NCI-H748 treated with DMSO at 0.1 percent for 48 hours (cell line): ENCODE measurements around the gene PRDM10.
"Not testable (repeated sequence)": the region's sequence is repeated elsewhere in the genome, so short reads cannot be mapped to it uniquely, and the experiment has no call there.

Experiments
- DNase-seq: peaks from one replicate; lab custom pipeline; 2025; lab: John Stamatoyannopoulos, UW

Gene PRDM10

DNA sequence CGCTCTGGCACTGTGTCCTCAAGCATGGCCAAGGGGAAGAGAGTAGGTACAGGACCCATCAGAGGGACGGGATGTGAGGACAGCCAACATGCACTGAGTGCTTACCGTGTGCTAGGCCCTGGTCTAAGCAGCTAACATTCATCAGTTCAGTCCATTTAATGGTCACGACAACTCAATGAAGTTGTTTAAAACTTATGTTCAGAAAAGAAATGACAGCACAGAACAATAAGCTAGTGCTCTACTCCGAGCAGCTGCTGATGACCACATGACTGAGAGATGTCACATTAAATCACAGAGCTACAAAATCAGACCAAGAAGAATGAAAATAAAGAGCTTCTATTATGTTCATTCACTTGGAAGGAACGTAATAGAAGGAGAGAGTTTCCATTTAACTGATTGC is 26.3 kb downstream of the PRDM10 start:
- DNase-seq, result no peak

DNA sequence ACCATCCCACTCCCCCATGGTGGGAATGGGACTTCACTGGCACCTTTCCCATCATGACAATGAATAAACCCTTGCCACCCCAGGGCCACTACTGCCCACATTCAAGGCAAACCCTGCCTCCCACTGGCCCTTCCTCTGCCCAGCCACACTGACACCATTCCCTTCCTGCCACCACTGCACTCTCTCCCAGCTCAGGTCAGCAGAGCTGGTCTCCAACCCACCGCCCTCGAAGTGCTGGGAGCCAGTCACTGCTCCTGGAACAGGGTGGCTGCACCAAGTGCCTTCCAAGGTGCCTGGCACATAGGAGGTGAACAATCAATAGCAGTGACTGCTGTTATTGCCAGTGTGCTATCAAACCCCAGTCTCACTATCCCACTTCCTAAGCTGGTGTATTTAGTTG is 27.1 kb downstream of the PRDM10 start:
- DNase-seq, result no peak

DNA sequence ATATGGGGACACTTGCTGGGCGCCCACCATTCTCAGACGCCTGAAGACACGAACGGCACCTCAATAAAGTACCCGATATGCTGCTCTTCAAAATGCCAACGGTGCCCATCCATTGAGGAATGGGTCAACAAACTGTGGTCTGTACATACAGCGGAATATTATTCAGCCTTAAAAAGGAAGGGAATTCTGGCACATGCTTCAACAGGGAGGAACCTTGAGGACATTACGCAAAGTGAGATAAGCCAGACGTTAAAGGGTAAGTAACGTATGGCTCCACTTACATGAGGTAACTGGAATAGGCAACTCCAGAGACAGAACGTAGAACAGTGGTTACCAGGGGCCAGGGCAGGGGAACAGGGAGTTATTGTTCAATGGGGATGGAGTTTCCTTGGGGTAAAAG is 28.0 kb downstream of the PRDM10 start:
- no peak for DNase-seq

DNA sequence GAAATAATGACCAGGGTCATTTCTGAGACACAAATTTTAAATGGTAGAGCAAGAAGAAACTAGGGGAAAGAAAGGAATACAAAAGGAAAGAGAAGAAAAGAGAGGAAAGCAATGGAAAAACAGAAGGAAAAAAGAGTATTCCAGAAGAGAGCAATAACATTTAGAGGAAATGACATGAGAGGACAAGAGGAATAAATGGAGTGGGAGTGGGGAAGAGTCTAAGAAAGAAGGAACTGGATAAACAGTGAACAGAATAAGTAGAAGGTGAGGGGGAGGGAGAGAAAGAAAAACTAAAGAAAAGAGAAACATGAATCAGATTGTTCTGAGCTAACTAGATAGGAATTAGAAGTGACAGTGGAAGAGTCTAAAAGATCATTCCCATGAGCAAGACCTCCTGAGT is 28.4 kb downstream of the PRDM10 start:
- no peak for DNase-seq

DNA sequence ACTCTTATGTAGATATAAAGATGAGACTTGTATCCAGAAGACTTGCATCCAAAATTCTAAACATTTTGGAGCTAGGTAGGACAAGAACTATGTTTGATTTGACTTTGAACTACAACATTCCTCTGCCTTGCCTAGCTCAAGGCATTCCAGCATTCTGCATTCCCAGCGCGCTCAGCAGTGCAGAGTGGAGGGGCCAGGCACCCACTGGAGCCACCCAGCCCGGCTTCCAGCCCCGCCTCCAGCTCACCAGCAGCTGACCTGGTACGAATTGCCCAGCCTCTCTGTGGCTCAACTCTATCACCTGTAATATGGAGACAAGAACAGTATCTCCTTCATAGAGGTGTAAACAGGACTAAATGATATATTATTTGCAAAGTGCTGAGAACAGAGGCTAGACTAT is 28.8 kb downstream of the PRDM10 start:
- no peak for DNase-seq

DNA sequence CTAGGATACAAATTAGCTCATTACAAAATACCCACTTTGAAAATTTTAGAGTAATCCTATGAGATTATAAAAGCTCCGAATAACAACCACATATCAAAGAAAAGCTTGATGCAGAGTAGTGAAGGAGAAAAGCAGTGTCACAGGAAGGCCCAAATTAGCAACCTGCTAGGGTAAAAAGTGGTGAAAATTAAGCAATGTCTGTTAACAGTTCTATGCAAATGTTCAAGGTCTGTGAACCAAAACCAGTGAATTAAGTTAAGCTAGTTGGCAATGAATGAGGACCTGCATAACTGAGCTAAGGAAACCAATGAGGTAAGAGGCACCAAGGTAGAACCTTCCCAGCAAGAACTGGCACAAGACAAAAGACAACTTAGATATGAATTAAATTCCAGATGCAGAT is 29.6 kb downstream of the PRDM10 start:
- DNase-seq, result no peak

DNA sequence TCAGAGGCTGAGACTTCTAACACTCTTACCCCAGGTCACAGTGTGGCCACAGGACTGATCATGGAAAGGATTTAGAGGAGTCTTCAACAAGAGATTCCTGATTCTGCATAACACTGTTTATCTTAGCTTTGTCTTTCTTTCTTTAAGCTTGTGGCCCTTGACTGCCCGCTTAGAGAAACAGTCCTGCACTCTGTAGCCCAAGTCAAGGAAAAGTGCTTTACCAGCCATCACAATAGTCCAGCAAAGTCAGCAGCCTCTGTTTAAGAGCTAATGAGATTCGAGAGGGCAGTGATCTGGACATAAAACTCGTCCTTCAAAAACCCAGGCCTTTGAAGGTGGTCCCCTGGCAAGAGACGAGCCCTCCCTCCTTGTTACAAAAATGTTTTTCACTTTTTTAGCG is 30.0 kb downstream of the PRDM10 start:
- no peak for DNase-seq

DNA sequence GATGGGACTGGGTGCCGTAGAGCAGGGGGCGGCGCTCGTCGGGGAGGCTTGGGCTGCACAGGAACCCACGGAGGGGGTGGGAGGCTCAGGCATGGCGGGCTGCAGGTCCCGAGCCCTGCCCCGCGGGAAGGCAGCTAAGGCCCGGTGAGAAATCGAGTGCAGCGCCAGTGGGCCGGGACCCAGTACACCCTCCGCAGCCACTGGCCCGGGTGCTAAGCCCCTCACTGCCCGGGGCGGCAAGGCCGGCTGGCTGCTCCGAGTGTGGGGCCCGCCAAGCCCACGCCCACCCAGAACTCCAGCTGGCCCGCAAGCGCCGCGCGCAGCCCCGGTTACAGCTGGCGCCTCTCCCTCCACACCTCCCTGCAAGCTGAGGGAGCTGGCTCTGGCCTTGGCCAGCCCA is 30.8 kb downstream of the PRDM10 start:
- DNase-seq, result not testable (repeated sequence)

DNA sequence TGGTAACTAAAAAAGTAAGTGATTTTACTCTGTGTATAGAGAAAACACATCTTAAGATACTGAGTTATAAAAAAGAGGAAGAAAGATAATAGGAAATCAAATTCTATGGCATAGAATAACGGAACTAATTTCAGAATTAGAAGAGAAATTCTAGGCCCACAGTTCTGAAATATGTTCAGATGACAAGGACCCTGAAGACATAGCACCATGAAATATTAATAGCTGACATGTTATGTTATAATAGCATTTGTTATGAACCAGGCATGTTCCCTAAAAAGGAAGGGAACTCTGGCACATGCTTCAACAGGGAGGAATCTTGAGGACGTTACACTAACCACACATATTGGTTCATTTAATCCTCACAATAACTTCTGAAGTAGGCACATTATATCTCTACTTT is 32.7 kb downstream of the PRDM10 start:
- DNase-seq, result no peak

DNA sequence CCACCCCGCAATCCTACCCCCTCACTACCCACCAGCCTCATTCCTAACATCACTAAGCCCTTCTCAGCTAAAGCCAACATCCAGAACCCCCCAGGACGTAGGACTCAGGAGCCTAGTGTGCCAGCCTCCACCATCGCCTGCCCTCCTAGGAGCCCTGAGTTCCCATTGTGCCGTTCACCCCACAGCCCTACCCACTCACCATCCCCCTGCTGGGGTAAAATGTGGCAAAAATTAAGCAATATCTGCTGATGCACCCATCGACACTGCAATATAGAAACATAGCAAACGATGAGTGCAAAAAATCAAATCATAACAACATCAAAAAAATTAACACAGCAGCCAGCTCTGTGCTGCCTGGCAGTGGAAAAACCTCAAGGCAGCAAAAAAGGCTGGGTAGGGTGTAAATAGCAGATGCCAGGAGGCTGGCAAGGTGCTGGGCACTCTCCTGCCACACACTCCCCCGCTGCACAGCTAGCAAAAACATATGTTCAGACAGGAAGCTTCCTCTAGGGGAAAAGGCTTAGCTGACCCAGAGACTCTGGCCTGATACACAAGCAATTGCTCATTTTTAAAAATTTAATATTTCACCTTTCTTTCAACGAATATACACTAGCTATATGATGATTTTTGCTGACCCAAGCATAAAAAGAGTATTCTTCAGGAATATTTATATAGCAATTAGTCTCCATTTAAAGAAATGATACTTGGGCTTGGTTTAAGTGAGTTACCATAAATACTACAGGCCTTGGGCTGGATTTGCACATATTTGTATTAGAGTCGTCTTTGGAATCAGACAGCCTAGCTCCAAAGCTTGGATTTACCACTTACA is 33.8 kb downstream of the PRDM10 start:
- DNase-seq, result no peak

DNA sequence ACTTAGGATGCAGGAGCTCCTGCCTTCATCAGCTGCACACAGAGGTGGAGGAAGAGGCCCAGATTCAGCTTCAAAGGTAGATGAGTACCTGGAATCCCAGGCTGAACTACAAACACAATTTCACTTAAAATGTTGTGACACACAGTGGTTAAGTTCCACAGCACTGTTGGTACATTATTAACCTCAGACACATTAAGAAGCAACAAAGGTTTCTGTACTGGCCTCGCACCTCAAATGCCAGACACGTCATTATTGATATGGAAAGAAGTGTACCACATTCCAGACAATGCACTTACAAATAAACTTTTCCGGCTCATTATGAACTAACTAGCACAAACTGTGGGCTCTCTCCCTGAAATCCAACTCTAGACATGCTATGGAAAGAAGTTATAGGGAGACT is 34.6 kb downstream of the PRDM10 start:
- no peak for DNase-seq

DNA sequence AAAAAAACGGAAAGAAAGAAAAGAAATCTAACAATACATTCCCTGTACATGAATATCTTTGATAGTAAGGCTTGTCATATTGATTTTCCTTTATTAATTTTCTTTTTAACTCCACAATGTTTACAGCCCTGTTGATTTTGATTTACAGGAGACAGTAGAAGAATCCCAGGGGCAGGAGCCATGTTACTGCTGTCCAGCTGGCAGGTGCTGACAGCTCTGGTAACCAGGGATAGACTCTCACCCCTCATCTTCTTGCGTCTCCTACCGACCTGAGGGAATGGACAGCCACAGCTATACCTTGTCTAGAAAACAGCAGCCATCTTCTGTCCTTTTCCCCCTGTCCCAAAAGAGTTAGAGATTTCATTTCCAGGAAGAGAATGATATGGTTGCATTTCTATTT is 37.4 kb downstream of the PRDM10 start:
- DNase-seq, result no peak

DNA sequence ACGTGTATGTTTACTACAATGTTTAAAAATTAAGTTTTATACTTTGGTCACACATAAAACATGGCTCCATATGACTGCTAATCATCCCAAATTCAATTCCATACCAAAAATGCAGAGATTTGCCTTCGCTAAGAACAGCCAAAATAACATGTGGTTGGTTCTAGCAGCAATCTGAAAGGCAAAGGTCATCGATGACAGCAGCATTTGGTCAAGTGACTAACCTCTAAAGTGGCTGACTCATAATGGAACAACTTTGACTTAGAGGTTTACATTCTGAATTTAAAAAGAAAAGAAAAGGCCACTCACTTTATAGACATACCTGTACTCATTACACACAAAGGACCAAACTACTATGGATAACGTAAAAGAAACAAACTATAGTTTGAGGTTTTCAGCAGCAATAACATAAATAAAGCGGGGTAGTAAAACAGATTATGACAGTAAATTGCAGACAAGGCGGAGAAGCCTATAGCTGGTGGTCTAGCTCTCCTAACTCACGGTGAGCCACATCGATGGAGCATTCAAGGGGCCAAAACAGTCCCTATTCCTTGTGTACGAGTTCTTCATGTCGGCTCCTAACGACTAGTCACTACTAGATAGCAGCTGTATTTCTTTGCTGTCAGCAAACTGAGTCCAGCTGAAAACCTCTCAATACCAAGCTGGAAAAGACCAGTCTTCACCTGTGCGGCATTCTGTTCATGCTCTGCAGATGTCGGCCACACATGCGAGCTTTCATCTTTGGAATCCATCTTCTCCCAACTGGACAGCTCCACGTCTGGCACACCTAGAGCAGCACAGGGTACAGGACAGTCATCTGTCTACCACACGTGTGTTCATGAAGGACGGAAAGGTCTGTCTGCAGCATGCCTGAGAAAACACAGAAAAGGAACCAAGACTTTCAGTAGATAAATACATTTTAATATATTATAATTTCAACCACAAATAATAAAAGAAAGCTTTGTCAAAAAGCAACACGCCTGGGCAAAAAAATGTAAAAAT is 42.1 kb downstream of the PRDM10 start:
- DNase-seq, result no peak

DNA sequence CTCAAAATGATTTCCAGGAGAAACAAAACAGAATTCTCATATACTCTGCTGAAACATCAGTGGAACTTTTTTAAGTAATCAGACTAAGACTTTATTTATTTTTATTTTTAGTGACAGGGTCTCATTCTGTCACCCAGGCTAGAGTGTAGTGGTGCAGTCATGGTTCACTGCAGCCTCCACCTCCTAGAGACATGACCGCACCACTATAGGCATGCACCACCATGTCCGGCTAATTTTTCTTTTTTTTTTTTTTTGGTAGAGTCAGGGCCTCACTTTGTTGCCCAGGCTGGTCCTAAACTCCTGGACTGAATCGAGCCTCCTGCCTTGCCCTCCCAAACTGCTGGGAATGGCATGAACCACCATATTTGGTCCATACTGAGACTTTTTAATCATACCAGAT is 42.9 kb downstream of the PRDM10 start:
- DNase-seq, result no peak

DNA sequence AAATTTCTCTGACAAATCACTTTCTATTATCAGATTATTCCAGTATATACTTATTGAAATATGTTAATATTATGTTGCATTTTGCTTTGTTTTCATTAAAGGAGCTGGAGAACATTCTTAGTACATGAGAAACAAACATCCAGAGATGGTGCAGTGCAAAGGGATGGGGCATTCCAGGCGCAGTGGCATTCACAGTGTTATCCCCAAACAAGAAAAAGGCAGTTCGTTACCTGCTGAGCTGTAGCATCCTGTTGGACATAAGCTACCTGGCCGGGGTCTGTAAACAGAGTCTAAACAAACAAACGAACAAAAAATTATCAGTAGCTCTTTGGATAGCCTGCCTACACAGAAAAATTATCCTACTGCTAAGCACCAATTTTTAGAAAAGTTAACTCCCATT is 47.4 kb downstream of the PRDM10 start:
- DNase-seq, result no peak

DNA sequence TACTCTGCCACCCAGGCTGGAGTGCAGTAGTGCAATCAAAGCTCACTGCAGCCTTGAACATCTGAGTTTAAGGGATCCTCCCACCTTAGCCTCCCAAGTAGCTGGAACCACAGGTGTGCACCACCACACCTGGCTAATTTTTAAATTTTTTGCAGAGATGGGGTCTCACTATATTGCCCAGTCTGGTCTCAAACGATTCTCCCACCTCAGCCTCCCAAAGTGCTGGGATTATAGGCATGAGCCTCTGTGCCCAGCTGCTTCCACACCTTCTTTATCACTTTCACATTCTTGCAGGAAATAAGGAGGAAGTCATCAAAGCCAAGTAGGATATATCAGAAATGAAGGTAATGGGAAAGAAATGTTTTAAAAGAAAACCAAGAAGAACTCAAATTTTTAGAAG is 47.9 kb downstream of the PRDM10 start:
- DNase-seq, result not testable (repeated sequence)

DNA sequence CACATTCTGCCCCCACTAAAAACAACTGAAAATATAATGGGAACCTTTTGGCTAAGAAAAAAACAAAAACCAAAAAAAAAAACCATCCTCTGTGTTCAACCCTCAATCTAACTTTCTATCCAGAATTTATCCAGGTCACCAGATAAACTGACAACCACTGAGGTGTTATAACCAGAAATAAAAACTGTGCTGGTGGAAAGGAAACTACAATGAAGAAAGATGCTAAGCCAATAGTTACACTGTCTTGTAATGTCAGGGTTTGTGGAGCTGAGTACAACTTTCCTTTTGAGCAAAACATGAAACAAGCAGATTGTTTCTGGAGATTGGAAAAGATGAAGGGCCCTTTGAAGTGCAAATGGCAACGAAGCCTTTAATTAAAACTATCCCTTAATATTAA is 50.8 kb downstream of the PRDM10 start:
- no peak for DNase-seq

DNA sequence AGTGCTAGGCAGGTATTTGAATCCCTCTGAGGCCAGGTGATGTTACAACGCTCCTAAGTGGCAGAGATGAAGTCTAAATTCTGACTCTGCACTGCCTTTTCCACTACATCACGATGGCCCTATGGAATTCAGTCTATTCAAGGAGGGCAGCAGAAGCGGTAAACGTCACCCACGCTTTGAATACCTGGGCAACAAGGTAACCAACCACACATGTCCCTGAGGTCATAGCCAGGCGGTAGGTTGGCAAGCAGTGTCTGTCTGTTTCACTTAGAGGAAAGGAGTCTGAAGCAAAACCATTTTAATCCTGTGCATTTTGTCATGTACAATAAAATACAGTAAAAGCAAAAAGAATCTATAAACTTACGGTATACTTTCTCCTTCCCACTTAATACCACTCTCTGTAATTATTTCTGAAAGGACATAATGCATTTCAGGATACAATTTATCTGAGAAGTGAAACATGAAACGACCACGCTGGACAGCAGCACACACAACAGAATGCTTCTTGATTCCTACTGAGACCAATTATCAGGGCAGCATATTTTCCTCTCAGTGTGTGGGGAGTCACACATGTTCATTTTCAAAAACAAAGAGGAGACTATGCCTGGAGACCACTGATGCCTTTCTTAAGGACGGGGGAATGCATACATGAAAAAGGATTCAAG is 51.3 kb downstream of the PRDM10 start:
- peak; percentile 21 for DNase-seq

DNA sequence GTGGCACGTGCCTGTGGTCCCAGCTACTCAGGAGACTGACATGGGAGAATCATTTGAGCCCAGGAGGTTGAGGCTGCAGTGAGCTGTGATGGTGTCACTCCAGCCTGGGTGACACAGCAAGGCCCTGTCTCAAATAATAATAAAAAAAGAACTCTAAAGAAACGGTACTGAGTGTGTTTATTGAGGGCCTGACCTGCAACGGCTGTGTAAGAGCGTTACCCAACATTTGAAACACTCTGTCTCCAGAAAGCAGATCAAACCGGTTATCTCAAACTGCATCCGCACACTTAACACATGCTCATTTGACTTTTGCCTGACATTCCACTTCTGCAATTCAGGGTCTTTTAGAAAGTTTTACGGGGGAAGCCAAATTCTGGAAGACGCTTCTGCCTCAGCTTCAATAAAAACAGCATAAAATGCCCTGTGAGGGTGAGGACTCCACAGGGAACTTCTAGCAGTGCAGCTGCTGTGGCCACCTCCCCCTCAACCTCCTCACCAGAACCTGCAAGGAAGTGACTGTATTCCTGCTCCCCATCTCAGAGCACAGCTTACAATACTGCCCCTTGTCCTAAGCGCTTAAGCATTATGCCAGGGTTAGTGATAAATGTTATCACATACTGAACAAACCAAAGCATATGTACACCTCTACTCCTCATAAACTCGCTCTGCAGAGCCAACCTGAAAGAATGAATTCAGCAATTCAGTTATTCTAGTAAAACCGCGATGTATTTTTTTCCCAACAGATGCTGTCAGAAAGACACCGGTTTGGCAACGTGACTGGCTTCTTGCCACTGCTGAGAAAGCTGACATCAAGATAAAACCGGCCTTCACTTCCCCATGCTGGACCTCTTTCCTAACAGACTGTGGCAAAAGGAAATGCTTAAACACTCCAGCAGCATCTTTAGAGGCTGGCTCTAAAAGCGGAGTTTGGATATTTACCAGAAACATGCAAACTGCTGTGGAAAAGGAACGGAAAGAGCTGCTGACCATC is 52.2 kb downstream of the PRDM10 start:
- DNase-seq, result no peak

DNA sequence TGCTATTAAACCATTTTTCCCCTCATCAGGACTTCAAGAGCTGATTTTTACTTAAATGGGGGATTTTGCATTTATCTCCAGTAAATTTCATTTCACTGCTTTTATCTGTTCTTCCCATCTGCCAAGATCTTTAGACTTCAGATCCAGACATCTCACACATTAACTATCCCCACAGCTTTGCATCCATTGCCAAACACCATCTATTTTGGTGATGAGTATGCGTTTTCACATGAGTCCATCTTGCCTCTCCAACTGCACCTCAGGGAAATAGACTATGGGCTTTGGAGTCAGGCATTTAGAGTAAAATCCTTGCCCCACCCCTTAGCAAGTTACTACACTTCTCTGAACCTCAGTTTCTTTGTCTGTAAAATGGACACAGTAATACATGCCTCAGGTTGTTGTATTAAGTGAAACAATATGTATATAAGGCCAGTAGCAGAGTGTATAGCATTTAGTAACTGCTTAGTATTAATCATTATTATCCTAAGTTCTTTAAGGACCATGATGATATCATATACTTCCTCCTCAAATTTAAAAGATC is 53.6 kb downstream of the PRDM10 start:
- DNase-seq, result no peak

DNA sequence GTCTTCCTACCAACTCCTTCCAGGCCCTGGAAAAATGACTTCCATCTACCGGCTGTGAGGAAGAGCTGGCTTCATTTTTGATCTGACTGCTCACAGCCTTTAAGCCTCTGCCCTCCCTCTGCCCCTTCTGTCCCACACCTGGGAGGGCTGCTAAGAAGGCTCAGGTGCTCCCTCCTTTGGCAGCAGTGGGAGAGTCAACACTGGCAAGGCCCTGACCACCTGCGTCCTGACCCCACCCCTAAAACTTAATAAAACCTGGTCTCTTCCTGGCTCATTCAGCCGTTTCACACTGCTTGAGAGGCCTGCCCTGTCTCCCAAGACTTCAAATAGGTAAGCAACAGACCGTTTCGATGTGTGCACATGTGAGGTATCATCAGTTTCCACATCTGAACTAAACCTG is 55.2 kb downstream of the PRDM10 start:
- DNase-seq, result no peak
